Urinary bladder (tissue), 4 donors: ENCODE data around the gene STXBP6. TPM values are rescaled to one million over a fixed set of nuclear protein-coding genes. Genes with fewer than 3 reads are reported as not detected.
"Not testable (repeated sequence)": the region's sequence is repeated elsewhere in the genome, so short reads cannot be mapped to it uniquely, and the experiment has no call there.

ENCODE experiments used
- DNase-seq: peaks from one replicate; pipeline ENCODE4 v3.0.0-alpha.2; 2015; ENCODE audit errors: extremely low spot score
- H3K27ac ChIP-seq: one replicate; pipeline ENCODE4 v1.5.1; 2013; ENCODE audit warnings: low read depth, mild to moderate bottlenecking, moderate library complexity
- H3K36me3 ChIP-seq: one replicate; pipeline ENCODE4 v1.6.1; 2013; ENCODE audit warnings: mild to moderate bottlenecking, moderate library complexity; ENCODE audit not compliant: insufficient read depth
- H3K4me1 ChIP-seq: one replicate; pipeline ENCODE4 v1.6.1; 2013; ENCODE audit warnings: mild to moderate bottlenecking, moderate library complexity; ENCODE audit not compliant: insufficient read depth
- H3K4me3 ChIP-seq: one replicate; pipeline ENCODE4 v1.5.1; 2013; ENCODE audit warnings: low read depth, low read length
- WGBS: extraction: QIAGEN DNeasy Blood & Tissue Kit; methylation state at CpG from one replicate; pipeline ENCODE4 v1.1.7; 2013; 5-methylcytosine and 5-hydroxymethylcytosine counted together
- polyA plus RNA-seq: library from polyadenylated mRNA; stranded (reverse); fragments of 200-250 nt; gene quantifications from one replicate; pipeline ENCODE4 v1.2.3, GENCODE V29; 2013
- total RNA-seq: library from RNA; depleted of rRNA; stranded (reverse); fragments of >200 nt; gene quantifications from one replicate; pipeline ENCODE4 v1.2.3, GENCODE V29; 2014
- donor health status: healthy with polysubstance abuse.
- donor health status: healthy.

Gene STXBP6
- total and polyA plus RNA-seq, 2 donors = 25.1 to 42.9 TPM

DNA sequence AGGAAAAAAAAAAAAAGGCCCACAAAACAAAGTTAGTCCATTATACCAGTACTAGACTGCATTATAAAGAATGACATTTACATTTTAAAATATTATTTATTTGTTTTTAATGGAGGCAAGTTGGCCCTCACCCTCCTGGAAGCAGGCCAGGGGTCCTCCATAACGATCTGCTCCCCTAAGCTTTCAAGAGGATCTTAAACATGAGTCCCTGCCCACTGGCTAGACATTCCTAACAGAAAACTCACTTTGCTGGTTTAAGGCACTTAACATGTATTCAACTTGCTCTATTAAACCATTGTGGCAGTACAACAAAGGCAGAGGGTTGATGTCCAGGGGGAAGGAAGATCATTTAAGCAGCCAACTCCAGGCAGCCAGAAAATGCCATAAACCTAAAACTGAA, 111.4 kb downstream of the STXBP6 start:
- no peak for DNase-seq
- no peaks in the 10 kb centered on the region for H3K36me3 ChIP-seq
- WGBS = 25% methylated on average over 1 of the region's 1 CpG
- H3K4me1 ChIP-seq = no peaks in the 10 kb centered on the region
- H3K27ac ChIP-seq = no peak overlapping the region
- H3K4me3 ChIP-seq = no peak overlapping the region

DNA sequence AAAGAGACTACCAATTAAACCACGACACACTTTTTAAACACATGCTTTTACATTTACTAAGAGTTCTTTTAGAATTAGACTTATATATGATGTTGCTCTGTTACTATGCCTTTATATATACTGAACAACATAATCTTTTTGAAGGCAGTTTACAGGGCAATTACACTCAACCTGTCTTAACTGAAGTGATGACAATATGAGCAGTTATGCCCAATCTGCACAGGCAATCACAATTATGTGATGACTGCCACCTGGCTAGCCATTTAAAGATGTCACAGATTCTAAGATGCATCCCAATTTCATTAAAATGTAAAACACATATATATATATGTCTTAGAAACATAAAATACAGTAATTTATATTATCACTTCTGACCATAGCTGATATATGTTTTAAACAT, 112.6 kb downstream of the STXBP6 start:
- Histone ChIP-seq H3K4me1 (no peaks in the 10 kb centered on the region), H3K4me3 (no peak overlapping the region), H3K27ac (no peak overlapping the region), H3K36me3 (no peaks in the 10 kb centered on the region)
- 96% methylated on average over 1 of the region's 1 CpG for WGBS
- no peak for DNase-seq

DNA sequence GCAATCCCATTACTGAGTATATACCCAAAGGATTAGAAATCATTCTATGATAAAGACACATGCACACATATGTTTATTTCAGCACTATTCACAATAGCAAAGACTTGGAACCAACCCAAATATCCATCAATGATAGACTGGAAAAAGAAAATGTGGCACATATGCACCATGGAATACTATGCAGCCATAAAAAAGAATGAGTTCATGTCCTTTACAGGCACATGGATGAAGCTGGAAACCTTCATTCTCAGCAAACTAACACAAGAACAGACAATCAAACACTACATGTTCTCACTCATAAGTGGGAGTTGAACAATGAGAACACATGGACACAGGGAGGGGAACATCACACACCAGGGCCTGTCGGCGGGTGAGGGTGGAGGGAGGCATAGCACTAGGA, 113.2 kb downstream of the STXBP6 start:
- H3K4me1 ChIP-seq, DNase-seq, H3K4me3 ChIP-seq, H3K27ac ChIP-seq, H3K36me3 ChIP-seq: not testable (repeated sequence)
- WGBS = 94% methylated on average over 2 of the region's 2 CpGs

DNA sequence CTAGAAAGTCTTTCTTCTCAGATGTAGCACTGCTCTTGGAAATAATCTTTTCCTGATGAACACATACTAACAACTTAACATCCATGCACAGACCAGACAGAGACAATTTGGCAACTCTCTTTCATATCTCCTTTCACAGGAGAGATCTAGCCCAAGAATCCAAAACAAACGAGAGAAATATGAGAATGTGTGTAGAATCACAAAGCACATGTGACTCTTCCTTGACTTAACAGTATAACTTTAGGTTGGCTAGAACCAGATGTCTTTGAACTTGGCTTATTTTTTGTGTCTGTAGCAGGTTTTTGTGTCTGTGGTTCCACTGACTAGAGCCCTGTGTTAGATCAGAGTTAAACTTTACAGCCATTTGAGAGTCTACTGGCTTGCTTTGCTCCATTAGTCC, 114.2 kb downstream of the STXBP6 start:
- no peak for DNase-seq

DNA sequence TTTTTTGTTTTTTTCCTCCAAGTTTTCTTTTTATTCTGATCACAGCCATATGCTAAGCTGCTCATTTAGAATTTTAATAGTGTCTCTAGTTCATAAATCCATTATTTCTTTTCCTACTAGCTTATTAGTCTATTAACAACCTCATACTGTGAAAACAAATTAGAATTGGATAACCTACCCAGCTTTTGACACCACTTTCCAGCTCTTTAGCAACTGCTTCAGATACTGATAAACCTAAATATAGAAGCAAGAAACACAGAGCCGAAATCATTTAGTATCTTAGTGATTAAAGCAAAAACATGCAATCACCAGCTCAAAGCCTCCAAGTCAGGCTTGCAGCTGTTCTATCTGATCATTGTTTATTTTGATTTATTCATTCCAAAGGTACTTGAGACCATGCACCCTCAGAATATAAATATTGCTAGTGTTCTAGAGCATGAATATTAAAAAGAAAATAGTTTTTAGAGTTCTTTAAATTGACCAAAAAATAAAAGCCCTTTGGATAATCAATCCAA, 121.5 kb downstream of the STXBP6 start:
- Histone ChIP-seq H3K36me3 (no peaks in the 10 kb centered on the region), H3K27ac (peak overlapping the region; percentile 2), H3K4me1 (no peaks in the 10 kb centered on the region), H3K4me3 (no peak overlapping the region)
- no peak for DNase-seq
- WGBS = 27% methylated on average over 1 of the region's 1 CpG

More for the DNA sequence above, 114.2 kb downstream of the STXBP6 start:
- no peaks in the 10 kb centered on the region for H3K4me1 ChIP-seq
- H3K36me3 ChIP-seq = no peaks in the 10 kb centered on the region
- no peak overlapping the region for H3K27ac ChIP-seq
- H3K4me3 ChIP-seq = no peak overlapping the region
- WGBS = 31% methylated on average over 1 of the region's 1 CpG

DNA sequence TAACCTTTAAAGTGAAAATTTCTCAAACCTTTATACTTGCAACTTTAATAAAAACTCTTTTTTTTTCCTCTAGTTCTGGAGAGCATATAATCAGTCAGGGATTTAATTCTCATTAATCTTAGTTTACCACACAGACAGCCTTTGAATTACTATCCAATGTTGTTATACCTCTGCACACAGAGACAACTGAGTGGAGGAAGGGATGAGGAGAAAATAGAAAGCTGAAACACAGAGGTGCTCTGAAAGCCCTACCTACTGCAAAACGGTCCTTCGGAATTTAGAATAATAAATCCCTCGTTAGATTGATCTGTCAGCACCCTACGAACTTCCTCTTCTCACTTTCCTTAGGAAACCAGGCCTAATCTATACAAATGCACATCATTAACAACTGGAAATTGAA, 122.1 kb downstream of the STXBP6 start:
- no peaks in the 10 kb centered on the region for H3K4me1 ChIP-seq
- DNase-seq = no peak
- H3K27ac ChIP-seq = peak overlapping the region; percentile 2
- 32% methylated on average over 4 of the region's 4 CpGs for WGBS
- H3K36me3 ChIP-seq = no peaks in the 10 kb centered on the region
- H3K4me3 ChIP-seq = no peak overlapping the region

DNA sequence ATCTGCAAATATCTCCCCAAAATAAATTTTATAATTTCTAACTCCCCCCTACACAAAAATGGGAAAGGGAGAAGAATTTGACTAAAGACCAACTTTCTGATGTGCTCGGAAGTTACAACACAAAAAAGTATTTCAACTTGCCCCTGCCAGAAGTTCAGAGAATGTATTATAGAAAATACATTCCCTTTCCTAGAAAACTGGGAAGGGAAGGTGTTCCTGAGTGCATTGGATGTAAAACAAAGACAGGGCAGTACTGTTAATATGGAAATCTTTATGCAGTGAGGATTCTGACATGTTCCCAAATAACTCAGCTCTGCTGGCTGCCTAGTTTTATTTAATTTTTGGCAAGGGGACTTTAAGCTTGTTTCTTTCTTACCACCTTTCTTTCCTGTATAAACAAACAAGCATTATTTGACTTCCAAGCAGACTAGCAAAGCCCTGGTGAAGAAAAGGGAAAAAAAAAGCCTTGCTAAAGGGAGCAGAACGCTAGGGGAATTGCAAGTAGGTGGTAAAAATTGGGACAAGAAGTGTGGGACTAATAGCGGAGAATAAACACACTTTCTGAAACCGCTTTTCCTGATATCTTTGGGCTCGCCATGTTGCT, 124.1 kb downstream of the STXBP6 start:
- no peaks in the 10 kb centered on the region for H3K4me1 ChIP-seq
- no peak overlapping the region for H3K4me3 ChIP-seq
- H3K36me3 ChIP-seq = no peaks in the 10 kb centered on the region
- no peak for DNase-seq
- 87% methylated on average over 5 of the region's 5 CpGs for WGBS
- H3K27ac ChIP-seq = no peak overlapping the region

DNA sequence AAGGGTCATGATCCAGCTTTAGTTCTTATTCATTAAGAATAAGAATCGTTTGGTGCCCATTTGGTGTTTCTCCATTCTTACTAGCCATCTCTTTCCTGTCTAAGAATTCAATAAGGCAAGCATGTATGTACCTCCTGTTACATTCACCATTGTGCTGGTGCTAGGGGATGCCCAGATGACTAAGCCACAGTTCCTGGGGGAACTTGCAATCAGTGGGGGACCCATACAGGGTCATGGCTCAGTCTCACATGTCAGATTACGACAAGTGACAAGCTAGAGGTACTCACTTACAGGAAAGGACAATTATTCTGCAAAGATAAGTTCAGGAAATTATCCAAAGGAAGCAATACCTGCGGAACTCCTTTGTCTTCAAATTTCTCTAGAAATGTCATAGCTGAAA, 125.4 kb downstream of the STXBP6 start:
- WGBS = 85% methylated on average over 3 of the region's 3 CpGs
- Histone ChIP-seq H3K4me3 (no peak overlapping the region), H3K27ac (no peak overlapping the region), H3K4me1 (no peaks in the 10 kb centered on the region), H3K36me3 (no peaks in the 10 kb centered on the region)
- no peak for DNase-seq

DNA sequence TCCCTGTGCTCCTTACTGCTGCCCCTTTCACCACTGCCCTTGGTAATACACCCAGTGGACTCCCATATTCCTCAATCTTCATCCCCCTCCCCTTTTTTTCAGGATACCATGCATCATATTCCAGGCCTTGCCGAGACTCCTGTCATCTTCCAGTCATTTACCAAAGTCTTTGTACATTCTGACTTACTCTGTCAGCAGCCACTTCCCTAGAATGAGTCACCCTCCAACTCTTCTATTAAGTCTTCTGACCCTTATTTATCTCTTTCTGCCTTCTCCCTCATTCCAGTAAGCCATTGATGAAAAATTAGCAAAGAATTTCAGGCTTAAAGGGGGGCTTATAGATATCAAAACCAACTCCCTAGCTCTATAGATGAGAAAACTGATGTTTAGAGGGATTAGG, 128.0 kb downstream of the STXBP6 start:
- 89% methylated on average over 1 of the region's 1 CpG for WGBS
- Histone ChIP-seq H3K27ac (no peak overlapping the region), H3K4me1 (no peaks in the 10 kb centered on the region), H3K4me3 (no peak overlapping the region), H3K36me3 (no peaks in the 10 kb centered on the region)
- no peak for DNase-seq

DNA sequence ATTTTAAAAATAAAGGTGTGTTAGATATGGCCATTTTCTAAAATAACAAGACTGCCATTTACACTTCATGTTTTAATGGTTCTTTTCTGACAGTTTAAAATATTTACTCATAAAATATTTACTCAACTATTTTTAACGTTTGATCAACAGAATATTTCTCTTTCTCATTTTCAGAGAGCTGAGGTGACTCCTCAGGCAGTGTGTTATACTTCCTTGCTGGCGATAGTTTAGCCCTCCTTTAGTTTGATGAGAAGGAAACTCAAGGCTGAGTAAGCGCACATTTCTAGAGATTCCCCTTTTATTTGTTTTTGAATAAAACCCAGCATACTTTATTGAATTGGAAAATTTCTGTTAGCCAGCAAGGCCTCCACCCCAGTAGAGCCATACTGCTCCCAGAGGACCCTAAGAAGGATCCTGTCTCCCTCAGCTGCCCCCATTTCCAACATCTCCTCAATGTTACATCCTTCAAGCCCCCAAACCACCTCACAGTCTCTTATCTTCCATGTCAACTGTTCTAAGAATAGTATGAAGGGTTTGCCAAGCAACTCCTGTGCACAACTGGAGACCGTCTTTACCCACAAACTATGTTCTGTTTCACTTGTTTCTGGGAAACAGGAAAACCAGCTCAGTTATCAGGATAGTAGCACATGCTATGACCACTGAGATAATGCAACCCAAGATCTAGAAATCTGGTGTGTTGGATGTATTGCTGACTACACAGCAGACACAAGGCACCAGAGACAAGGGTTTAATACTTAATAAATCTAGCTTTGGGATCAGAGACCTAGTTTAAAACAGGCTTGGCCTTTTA, 129.5 kb downstream of the STXBP6 start:
- WGBS = 71% methylated on average over 4 of the region's 4 CpGs
- Histone ChIP-seq H3K4me3 (no peak overlapping the region), H3K27ac (no peak overlapping the region), H3K36me3 (no peaks in the 10 kb centered on the region), H3K4me1 (no peaks in the 10 kb centered on the region)
- DNase-seq = no peak

DNA sequence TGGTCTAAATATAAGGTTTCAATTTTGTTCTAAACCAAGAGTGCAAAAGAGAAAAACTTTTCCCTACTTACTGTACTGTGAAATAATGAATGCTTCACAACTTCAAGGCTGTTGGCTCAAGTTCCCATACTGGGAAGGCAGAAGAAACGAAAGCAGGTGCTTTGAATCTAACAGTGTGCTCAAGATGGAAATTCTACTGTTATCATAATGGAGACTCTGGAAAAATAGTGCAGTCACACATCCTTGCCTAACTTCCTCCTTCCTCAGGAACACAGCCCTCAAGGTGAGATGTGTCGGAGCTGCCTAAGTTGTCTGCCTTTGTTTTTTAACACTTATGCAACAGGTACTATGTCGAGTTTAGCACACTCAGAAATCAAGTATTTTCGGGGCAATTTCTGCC, 131.1 kb downstream of the STXBP6 start:
- H3K36me3 ChIP-seq = no peaks in the 10 kb centered on the region
- no peak overlapping the region for H3K4me3 ChIP-seq
- no peak overlapping the region for H3K27ac ChIP-seq
- DNase-seq = no peak
- WGBS = 78% methylated on average over 4 of the region's 4 CpGs
- H3K4me1 ChIP-seq = no peaks in the 10 kb centered on the region

DNA sequence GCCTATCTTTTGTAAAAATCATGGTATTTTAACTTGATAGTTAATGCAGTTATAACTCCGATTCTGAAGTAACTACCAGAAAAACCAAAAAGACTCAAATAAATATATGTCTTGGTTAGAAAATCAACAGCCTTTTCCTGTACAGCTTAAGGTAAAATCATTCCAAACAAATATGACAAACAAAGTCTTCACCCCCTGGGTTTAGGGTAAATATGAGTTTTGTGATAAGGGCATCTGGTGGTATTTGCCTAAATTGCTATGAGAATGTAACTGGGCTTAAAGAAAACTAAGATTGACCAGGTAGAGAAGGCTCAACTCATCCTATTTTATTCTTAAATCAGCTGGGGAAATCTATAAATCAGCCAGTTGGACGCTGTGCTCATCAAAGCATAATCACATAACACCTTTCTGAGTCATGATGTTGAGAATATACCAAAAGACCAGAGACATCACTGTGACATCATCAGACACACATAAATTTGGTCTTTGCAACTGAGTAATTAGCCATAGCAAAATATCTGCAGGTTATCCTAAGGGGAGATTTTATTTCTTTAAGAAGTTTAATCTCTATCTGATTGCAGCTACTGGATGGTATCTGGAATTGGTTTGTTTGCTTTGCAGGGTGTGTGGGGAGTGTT, 133.9 kb downstream of the STXBP6 start:
- 85% methylated on average over 2 of the region's 2 CpGs for WGBS
- H3K27ac ChIP-seq = no peak overlapping the region
- DNase-seq = no peak
- no peaks in the 10 kb centered on the region for H3K4me1 ChIP-seq
- H3K4me3 ChIP-seq = no peak overlapping the region
- H3K36me3 ChIP-seq = no peaks in the 10 kb centered on the region

DNA sequence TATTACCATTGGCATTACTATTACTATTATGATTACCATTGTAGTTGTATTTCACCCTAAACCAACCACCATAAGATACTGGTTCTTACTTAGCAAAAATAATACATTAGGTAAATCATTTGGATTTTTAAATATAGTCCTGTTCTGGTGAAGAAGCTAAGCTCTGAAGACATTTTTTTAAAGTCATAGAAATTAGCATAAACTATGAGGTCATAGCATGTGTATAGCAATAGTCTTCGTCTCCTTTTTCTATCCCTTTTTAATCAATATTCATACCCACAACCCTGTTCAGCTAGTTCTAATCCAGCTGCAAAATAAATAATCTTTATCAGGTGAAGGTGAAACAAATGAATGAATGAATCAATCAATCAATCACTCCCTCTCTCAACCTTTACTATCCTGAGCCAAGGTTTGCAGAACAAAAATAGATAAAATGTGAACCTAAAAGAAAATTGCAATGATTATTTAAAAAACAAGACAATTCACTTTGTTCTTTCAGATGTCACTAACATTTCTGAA, 134.5 kb downstream of the STXBP6 start:
- no peak for DNase-seq
- Histone ChIP-seq H3K27ac (no peak overlapping the region), H3K36me3 (no peaks in the 10 kb centered on the region), H3K4me1 (no peaks in the 10 kb centered on the region), H3K4me3 (no peak overlapping the region)
- WGBS = 90% methylated on average over 1 of the region's 1 CpG

DNA sequence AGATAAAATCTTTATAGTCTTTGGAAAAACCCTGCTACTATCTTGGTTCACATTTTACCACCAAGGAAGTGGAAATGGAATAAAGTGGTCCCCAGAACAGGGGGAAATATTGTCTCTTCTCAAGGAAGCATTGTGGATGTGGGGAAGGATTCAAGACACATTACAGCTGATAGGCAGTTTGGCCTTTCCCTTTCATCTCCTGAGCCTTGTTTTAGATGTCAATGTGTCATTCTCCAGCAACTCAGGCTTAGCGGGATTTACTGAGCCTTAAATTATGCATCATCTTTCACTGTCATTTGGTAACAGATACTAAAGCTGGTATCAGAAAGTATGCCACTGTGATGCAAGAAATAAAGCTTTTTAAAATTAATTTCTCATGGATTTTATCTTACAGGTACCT, 136.2 kb downstream of the STXBP6 start:
- H3K36me3 ChIP-seq = no peaks in the 10 kb centered on the region
- 86% methylated on average over 1 of the region's 1 CpG for WGBS
- no peak overlapping the region for H3K27ac ChIP-seq
- H3K4me1 ChIP-seq = no peaks in the 10 kb centered on the region
- DNase-seq = no peak
- no peak overlapping the region for H3K4me3 ChIP-seq
